NAMALWA (cell line): ENCODE data around the gene KIF1C.

Source experiments
- DNase-seq: peaks from one replicate; pipeline ENCODE4 v3.0.0-alpha.2; 2015; ENCODE audit warnings: low spot score

The KIF1C gene

DNA sequence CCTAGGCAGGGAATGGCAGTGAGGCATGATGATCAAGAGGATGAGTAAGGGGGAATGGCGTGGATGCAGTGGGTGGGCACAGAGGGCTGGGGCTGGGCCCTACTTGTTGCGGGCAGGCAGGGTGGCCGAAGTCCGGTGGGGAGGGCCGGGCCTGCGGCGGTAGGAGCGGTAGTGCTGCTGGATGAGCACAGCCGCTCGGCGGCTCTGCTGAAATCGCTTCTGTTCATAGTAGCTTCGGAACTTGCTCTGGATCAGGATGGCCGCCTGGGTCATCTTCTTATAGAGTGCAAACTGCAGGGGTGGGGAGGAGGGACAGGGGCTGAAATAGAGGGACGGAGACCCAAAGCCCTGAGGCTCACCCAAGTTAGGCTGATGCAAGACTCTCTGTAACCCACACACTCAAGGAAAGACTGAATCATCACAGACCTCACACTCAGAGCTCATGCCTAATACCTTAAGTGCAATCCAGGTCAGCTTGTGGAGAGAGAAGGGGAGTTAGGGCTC lies 28.7 kb upstream of the KIF1C start:
- no peak for DNase-seq

DNA sequence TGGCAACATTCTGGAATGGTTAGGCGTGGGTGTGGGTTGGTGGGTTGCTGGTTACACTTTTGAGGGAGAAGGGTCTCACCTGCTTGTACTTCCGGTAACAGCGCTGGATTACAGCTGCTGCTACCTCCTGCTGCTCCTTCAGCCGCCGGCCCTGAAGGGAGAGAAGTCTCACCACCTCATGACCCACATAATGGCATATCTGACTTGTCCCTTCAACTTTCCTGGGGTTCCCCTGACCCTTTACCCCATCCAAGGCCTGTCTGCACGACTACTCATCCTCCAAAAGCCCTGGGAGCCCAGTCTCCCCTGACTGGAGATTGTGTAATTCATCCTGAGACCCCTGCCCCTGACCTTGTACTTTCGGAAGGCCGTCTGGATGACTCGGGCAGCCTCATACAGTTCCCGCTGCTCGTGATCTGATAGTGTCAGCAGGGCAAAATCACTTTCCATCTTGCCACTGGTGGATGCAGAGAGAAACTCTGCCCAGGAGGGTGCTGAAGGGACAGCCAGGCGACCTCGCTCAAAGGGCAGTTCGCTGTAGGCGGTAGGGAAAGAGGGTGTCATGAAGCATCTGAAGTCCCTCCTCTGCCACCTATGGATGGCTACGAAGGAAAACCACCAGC lies 28.1 kb upstream of the KIF1C start:
- DNase-seq = no peak

GRCh38 chr17:4970273-4970672 lies 27.5 kb upstream of the KIF1C start:
- DNase-seq = no peak

DNA sequence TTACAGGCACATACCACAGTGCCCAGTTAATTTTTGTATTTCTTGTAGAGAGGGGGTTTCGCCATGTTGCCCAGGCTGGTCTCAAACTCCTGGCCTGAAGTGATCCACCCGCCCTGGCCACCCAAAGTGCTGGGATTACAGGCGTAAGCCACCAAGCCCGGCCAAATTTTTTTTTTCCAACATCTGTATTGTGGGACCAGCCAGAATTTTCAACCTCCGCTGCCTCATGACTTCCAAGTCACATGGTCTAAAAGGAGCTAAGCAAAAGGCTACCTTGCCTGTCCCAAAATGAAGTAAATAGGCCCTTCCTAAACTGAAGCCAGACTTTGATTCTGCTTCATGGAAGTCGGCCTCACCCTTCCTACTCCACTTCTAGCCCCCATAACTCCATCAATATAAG lies 25.9 kb upstream of the KIF1C start:
- DNase-seq = no peak

GRCh38 chr17:4972322-4972721 lies 25.4 kb upstream of the KIF1C start:
- DNase-seq = no peak

DNA sequence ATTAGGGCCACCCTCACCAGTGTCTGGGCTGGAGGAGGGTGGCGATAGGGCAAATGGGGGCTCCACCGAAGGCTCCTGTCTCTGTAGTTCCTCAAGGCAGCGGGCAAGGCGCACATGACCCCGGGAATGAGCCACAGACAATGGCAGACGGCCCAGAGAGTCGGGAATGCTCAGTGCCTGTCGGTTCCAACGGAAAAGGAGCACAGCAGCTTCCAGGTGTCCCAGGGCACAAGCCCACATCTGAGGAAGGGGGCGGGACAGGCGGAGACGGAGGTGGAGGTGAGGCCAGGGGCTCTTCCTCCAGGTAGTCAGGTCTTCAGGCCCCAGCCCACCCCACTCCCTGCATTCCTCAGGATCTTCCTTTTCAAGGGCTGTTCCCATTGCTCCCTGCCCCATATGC lies 25.0 kb upstream of the KIF1C start:
- no peak for DNase-seq

- no peak for DNase-seq
These were observed 24.3 kb upstream of the KIF1C start for GRCh38 chr17:4973256-4974114.

- DNase-seq = no peak
These were observed 23.6 kb upstream of the KIF1C start for GRCh38 chr17:4974115-4974670.

- no peak for DNase-seq
These were observed 19.0 kb upstream of the KIF1C start for GRCh38 chr17:4978726-4979125.

- peak; percentile 69 for DNase-seq
These were observed 17.0 kb upstream of the KIF1C start for GRCh38 chr17:4980644-4981216.

DNA sequence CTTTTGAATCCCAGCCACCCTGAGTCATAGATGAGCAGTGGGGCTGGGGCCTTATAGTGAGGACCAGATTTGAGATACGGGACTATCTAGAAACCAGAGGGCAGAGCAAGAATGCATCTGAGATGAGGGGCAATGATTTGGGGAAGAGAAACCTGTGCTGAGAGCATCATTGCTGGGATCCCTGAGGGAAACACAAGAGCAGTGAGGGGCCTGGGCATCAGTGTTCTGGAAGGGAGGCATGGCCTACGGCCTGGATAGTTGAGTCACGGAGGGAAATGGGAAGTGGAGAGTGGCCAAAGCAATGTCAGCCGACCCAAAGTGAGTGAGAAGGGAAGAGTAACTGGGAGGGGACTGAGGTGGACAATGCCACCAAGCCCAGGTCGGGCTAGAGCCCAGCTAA lies 15.4 kb upstream of the KIF1C start:
- DNase-seq = no peak

GRCh38 chr17:4986403-4986802 lies 11.3 kb upstream of the KIF1C start:
- no peak for DNase-seq

- peak; percentile 62 for DNase-seq
These were observed 10.6 kb upstream of the KIF1C start, which contains the start of gene CAMTA2 for GRCh38 chr17:4986951-4987766. CAMTA2 (minus strand) TSS chr17:4987675; CDS start chr17:4986222, 1,453 bp downstream.

GRCh38 chr17:4987767-4988567 lies 9.8 kb upstream of the KIF1C start:
- no peak for DNase-seq

DNA sequence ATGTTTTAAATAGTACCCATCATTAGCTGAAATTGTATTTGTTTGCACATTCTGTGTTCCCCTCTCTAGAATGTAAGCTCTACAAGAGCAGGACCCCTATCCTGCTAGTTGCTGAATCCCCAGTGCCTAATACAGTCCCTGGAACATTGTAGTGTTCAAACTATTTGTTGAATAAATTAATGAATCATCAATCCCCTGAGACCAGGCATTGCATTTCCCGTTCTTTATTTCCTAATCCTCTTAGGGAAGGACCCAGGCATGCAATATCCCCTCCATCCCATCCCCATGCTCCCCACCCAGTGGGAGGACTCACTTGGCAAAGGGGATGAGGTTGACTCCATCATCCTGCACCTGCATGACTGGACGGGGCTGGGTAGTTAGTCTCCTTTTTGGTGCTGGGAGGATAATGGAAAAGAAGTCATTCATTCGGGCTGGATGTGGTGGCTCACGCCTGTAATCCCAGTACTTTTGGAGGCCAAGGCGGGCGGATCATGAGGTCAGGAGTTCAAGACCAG lies 3.6 kb upstream of the KIF1C start:
- DNase-seq = no peak

GRCh38 chr17:4998027-4998731 lies 429 bp downstream of the KIF1C start:
- DNase-seq = no peak

DNA sequence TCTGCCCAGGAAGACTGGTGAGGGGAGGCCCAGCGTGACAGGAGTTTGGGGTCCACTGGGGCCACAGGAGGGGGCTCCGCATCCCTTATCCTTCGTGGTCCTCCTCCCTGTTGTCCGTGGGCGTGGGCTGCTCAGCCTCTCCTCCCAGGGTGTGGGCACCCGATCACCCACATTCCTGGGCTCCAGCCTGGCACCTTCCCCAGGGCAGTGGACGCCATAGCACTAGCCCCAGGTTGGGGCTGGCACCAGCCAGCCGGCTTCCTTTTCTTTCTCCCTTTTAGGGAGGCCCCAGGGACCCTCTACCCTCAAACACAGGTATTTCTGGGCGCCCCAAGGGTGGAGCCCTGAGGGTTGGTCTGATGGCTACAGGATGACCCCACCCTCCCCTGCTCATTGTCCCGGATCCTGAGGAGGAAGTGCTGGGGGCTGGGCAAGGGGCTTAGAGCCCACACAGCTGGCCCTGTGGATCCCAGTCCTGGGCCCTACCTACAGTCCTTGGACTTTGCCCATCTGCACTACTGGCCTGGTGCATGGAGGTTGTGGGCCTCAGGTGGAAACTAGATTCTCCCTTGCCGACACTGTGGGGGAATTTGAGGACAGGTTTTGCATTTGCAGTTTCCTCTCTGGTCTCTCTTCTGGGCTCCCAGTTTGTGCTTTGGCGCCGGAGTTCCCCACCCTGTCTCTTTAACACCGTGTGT lies 1.1 kb downstream of the KIF1C start:
- DNase-seq = no peak

- DNase-seq = no peak
These were observed 1.8 kb downstream of the KIF1C start for GRCh38 chr17:4999430-5000093.

- DNase-seq = no peak
These were observed 2.5 kb downstream of the KIF1C start for GRCh38 chr17:5000237-5000639.
